ENCODE data around the gene CDH4. TPM values are rescaled to one million over a fixed set of nuclear protein-coding genes. Genes with fewer than 3 reads are reported as not detected.

CDH4 gene
- total and polyA plus RNA-seq, 2 of the 8 experiments (the other 6 are each of a cell fraction or from before 2014, with no cell fraction given): 4.3 to 7.9 TPM

GRCh38 chr20:61515922-61516321 is 263.9 kb downstream of the CDH4 start:
- Histone ChIP-seq H4K20me1 (replicated peaks in 1 of 2; ENCODE audit: control insufficient read depth in 1 of 2, insufficient read depth in 2 of 2, low read length in 2 of 2) (peaks cover 0 to 6% of the 10 kb centered on the region in 2 experiments), H3K9me3 (ENCODE audit: insufficient read depth in 2 of 2, low read depth in 1 of 2, low read length in 1 of 2) (no peaks in the 10 kb centered on the region), H2BK12ac (ENCODE audit: low read depth, low read length) (no peak overlapping the region; the same call in 1 of the 2 replicates), H2BK15ac (ENCODE audit: low read length) (no peak overlapping the region), H3K4me3 (ENCODE audit: extremely low read depth in 1 of 4, insufficient read depth in 2 of 4, low read depth in 3 of 4, low read length in 4 of 4) (no peak overlapping the region; a peak in 1 of 8 replicates), H4K5ac (ENCODE audit: insufficient read length, low read depth, low read length) (no peak overlapping the region), H2BK120ac (replicated peaks; ENCODE audit: low read depth, low read length) (no peak overlapping the region), H3K56ac (replicated peaks; ENCODE audit: insufficient read length, low read depth, low read length) (no peak overlapping the region), H3K4me1 (replicated peaks in 1 of 4; ENCODE audit: control insufficient read depth in 3 of 4, insufficient read depth in 4 of 4, low read length in 3 of 4) (peaks cover 0 to 22% (median 9%) of the 10 kb centered on the region in 4 experiments; a peak in 6 of 7 replicates), H3K4ac (replicated peaks; ENCODE audit: insufficient read length, low read depth, low read length) (no peak overlapping the region), H3K27me3 (replicated peaks in 1 of 4; ENCODE audit: control insufficient read depth in 3 of 4, extremely low read depth in 1 of 4, insufficient read depth in 3 of 4, low read length in 3 of 4) (peaks cover 0 to 2% (median 0%) of the 10 kb centered on the region in 4 experiments; a peak in 2 of 7 replicates), H2BK20ac (ENCODE audit: low read length) (no peak overlapping the region), H4K91ac (replicated peaks; ENCODE audit: insufficient read length, low read length) (peak overlapping the region; percentile 61), H3K9ac (replicated peaks in 1 of 4; ENCODE audit: extremely low read depth in 1 of 4, low read depth in 3 of 4, low read length in 3 of 4) (no peak overlapping the region), H2BK5ac (ENCODE audit: low read depth, low read length) (no peak overlapping the region), H3K4me2 (ENCODE audit: insufficient read depth in 1 of 2, low read depth in 2 of 2, low read length in 2 of 2) (no peak overlapping the region), H3K27ac (ENCODE audit: low read depth, low read length) (no peak overlapping the region), H3K36me3 (ENCODE audit: control insufficient read depth in 2 of 4, insufficient read depth in 4 of 4, low read length in 3 of 4) (no peaks in the 10 kb centered on the region), H3K79me1 (ENCODE audit: low read depth, low read length) (no peaks in the 10 kb centered on the region), H4K8ac (ENCODE audit: extremely low read depth, insufficient read depth, low read length) (0 out of 2 replicates have a peak overlapping the region, but pooled peaks have one; percentile 26), H3K23me2 (ENCODE audit: low read depth, low read length) (peaks cover 7% of the 10 kb centered on the region; the same call in 1 of the 2 replicates), H2AK5ac (ENCODE audit: low read depth, low read length) (no peak overlapping the region), H3K18ac (ENCODE audit: extremely low read depth, low read length) (no peak overlapping the region), H3K23ac (ENCODE audit: insufficient read length) (no peak overlapping the region), H2AFZ (ENCODE audit: low read length) (no peak overlapping the region), H3K14ac (ENCODE audit: insufficient read length) (no peak overlapping the region), H3K79me2 (ENCODE audit: control insufficient read depth in 1 of 2, insufficient read depth in 2 of 2, low read length in 2 of 2) (no peaks in the 10 kb centered on the region)
- DNase-seq (ENCODE audit: low read depth in 1 of 2, low spot score in 2 of 2) (no peak), FAIRE-seq (no peak)
- ChIA-PET POLR2A (ENCODE audit: partially characterized antibody) (no interaction called here), CTCF (ENCODE audit: partially characterized antibody) (interaction anchor here (1.2 to 2.0 kb wide), 3 partner anchors 22 to 291 kb away, joined by 3 to 6 read pairs (median 4); no protein-coding TSS in a partner anchor)
- TF ChIP-seq ATF2 (IDR thresholded peaks at IDR 0.05; ENCODE audit: low read length): no peak
- TF ChIP-seq JUND (IDR thresholded peaks at IDR 0.05; ENCODE audit: low read length): no peak
- TF ChIP-seq POLR2A (IDR thresholded peaks at IDR 0.05; ENCODE audit: control extremely low read depth in 1 of 2, low read depth in 2 of 2, low read length in 2 of 2): no peak
- no peak for TF ChIP-seq JUN (IDR thresholded peaks at IDR 0.05; ENCODE audit: low read depth, low read length)
- TF ChIP-seq E2F6 (IDR thresholded peaks at IDR 0.05): no peak
- no peak for TF ChIP-seq EGR1 (IDR thresholded peaks at IDR 0.05; ENCODE audit: borderline replicate concordance, low read depth, low read length)
- TF ChIP-seq MAX (IDR thresholded peaks at IDR 0.05): 0 out of 2 replicates have a peak, but pooled peaks have one; percentile 9
- WGBS, 2 experiments (ENCODE audit: extremely low coverage in 1 of 2, insufficient coverage in 1 of 2, insufficient read length in 1 of 2, insufficient replicate concordance in 2 of 2, low coverage in 1 of 2, low lambda C conversion rate in 2 of 2, missing lambda C conversion rate in 1 of 2): 85% methylated on average over 14 of the region's 14 CpGs; no CpG with 5 or more reads in 1 of the 2 experiments

Measured in H1 (cell line).